ENCODE measurements around the gene SON. TPM values are rescaled to one million over a fixed set of nuclear protein-coding genes. Genes with fewer than 3 reads are reported as not detected.

The SON gene
- total and polyA plus RNA-seq, 2 of the 13 experiments (the other 11 are each of a cell fraction or from before 2014, with no cell fraction given) = 61.3 to 78.3 TPM

DNA sequence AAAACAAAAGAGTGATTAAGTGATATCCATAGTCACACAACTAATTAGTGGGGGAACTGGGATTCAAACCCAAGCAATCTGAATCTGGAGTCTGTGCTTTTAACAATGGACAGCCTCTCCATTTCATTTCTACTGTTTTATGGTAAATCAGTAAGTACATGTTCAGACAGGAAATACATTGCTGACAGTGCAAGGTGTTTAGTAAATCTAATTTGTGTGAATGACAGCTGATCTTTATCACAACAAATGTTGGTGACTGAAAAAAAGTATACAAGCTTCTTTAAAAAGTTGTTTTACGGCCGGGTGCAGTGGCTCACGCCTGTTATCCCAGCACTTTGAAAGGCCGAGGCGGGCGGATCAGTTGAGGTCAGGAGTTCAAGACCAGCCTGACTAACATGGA is 25.1 kb downstream of the SON start:
- TF ChIP-seq ZNF557 (CRISPR knock-in tag; IDR thresholded peaks at IDR 0.05) (no peak), ZNF879 (CRISPR knock-in tag; IDR thresholded peaks at IDR 0.05) (no peak), ASH2L (IDR thresholded peaks at IDR 0.05; ENCODE audit: insufficient read length, low read depth, low read length) (no peak)
- TF ChIP-seq, protein P1, sequence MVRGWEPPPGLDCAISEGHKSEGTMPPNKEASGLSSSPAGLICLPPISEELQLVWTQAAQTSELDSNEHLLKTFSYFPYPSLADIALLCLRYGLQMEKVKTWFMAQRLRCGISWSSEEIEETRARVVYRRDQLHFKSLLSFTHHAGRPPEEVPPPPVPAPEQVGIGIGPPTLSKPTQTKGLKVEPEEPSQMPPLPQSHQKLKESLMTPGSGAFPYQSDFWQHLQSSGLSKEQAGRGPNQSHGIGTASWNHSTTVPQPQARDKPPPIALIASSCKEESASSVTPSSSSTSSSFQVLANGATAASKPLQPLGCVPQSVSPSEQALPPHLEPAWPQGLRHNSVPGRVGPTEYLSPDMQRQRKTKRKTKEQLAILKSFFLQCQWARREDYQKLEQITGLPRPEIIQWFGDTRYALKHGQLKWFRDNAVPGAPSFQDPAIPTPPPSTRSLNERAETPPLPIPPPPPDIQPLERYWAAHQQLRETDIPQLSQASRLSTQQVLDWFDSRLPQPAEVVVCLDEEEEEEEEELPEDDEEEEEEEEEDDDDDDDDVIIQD (CRISPR knock-in tag; IDR thresholded peaks at IDR 0.05; ENCODE audit: low read depth) = no peak
- TF ChIP-seq, protein P2, sequence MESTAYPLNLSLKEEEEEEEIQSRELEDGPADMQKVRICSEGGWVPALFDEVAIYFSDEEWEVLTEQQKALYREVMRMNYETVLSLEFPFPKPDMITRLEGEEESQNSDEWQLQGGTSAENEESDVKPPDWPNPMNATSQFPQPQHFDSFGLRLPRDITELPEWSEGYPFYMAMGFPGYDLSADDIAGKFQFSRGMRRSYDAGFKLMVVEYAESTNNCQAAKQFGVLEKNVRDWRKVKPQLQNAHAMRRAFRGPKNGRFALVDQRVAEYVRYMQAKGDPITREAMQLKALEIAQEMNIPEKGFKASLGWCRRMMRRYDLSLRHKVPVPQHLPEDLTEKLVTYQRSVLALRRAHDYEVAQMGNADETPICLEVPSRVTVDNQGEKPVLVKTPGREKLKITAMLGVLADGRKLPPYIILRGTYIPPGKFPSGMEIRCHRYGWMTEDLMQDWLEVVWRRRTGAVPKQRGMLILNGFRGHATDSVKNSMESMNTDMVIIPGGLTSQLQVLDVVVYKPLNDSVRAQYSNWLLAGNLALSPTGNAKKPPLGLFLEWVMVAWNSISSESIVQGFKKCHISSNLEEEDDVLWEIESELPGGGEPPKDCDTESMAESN (CRISPR knock-in tag; conservative IDR thresholded peaks at IDR 0.05) = no peak
- TF ChIP-seq, protein P3, sequence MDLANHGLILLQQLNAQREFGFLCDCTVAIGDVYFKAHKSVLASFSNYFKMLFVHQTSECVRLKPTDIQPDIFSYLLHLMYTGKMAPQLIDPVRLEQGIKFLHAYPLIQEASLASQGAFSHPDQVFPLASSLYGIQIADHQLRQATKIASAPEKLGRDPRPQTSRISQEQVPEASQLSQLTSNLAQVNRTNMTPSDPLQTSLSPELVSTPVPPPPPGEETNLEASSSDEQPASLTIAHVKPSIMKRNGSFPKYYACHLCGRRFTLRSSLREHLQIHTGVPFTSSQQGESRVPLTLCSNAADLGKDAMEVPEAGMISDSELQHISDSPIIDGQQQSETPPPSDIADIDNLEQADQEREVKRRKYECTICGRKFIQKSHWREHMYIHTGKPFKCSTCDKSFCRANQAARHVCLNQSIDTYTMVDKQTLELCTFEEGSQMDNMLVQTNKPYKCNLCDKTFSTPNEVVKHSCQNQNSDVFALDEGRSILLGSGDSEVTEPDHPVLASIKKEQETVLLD (CRISPR knock-in tag; IDR thresholded peaks at IDR 0.05; ENCODE audit: low read depth) = no peak
- TF ChIP-seq, protein P4, sequence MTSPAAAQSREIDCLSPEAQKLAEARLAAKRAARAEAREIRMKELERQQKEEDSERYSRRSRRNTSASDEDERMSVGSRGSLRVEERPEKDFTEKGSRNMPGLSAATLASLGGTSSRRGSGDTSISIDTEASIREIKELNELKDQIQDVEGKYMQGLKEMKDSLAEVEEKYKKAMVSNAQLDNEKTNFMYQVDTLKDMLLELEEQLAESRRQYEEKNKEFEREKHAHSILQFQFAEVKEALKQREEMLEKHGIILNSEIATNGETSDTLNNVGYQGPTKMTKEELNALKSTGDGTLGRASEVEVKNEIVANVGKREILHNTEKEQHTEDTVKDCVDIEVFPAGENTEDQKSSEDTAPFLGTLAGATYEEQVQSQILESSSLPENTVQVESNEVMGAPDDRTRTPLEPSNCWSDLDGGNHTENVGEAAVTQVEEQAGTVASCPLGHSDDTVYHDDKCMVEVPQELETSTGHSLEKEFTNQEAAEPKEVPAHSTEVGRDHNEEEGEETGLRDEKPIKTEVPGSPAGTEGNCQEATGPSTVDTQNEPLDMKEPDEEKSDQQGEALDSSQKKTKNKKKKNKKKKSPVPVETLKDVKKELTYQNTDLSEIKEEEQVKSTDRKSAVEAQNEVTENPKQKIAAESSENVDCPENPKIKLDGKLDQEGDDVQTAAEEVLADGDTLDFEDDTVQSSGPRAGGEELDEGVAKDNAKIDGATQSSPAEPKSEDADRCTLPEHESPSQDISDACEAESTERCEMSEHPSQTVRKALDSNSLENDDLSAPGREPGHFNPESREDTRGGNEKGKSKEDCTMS (CRISPR knock-in tag; conservative IDR thresholded peaks at IDR 0.05) = no peak
- no peak overlapping the region for H3K4me2 ChIP-seq (ENCODE audit: low read depth, low read length)
- BruUV-seq (replicated peaks) = no TSS peak
- H2AFZ ChIP-seq (ENCODE audit: low read length) = no peak overlapping the region
- POLR2A ChIA-PET = interaction anchor here (1.2 to 1.3 kb wide), 2 partner anchors 17 to 21 kb away, joined by 3 to 6 read pairs; partner anchors contain the start of gene DONSON
- DNase-seq (ENCODE audit: low spot score) (no peak), ATAC-seq (no peak), FAIRE-seq (no peak)
- no peak overlapping the region for H3K4me3 ChIP-seq (replicated peaks in 1 of 3; ENCODE audit: insufficient read depth in 1 of 3, low read depth in 2 of 3, low read length in 3 of 3)
- intact Hi-C loops (cut with micrococcal nuclease; ENCODE audit: unreplicated experiment) = no loop called here
- 98% methylated on average over 6 of the region's 6 CpGs for WGBS (ENCODE audit: low lambda C conversion rate)
- in situ Hi-C loops (cut with HindIII; ENCODE audit: extremely low pct_ligation_motif_present, low pct_unique_long_range_greater_than_20kb) = no loop called here
- H3K27me3 ChIP-seq (ENCODE audit: control insufficient read depth in 1 of 2, insufficient read depth in 2 of 2, low read length in 2 of 2) = no peaks in the 10 kb centered on the region
- H3K4me1 ChIP-seq (ENCODE audit: insufficient read depth, low read length) = peaks cover 40% of the 10 kb centered on the region
- H3K9me3 ChIP-seq (ENCODE audit: low read length) = no peaks in the 10 kb centered on the region
- H3K9ac ChIP-seq (ENCODE audit: insufficient read depth, low read depth, low read length) = no peak overlapping the region
- H4K20me1 ChIP-seq (ENCODE audit: insufficient read depth, low read length) = no peaks in the 10 kb centered on the region
- H3K27ac ChIP-seq (ENCODE audit: extremely low read length, insufficient read depth, low read length) = no peak overlapping the region
- H3K36me3 ChIP-seq (replicated peaks in 1 of 2; ENCODE audit: control insufficient read depth in 1 of 2, insufficient read depth in 2 of 2, low read length in 2 of 2) = peaks cover 7 to 30% of the 10 kb centered on the region in 2 experiments
- peaks cover 3% of the 10 kb centered on the region for H3K79me2 ChIP-seq (ENCODE audit: insufficient read depth, low read length)
- CTCF ChIA-PET (ENCODE audit: low intra/inter-chr PET ratio, low total read pairs) = no interaction called here

Data from HepG2 (cell line).